Endothelial cell of umbilical vein (primary cell): ENCODE data around the gene EVA1A. TPM values are rescaled to one million over a fixed set of nuclear protein-coding genes. Genes with fewer than 3 reads are reported as not detected.

Source experiments
- BruUV-seq: library from RNA; stranded (reverse); fragments of 400-500 nt; replicated peaks from 2 replicates; lab custom pipeline; 2021; lab: Mats Ljungman, UMichigan
- CTCF ChIA-PET: fragments of 300-600, 350-600 bp; sonication (Branson Sonifier 250); formaldehyde crosslinking; loops from one replicate; lab custom pipeline; 2021; ENCODE audit warnings: antibody characterized with exemption, inconsistent platforms; lab: Charles Lee
- POLR2A ChIA-PET: fragments of 300-600, 350-600 bp; sonication (Branson Sonifier 250); formaldehyde crosslinking; loops from one replicate; lab custom pipeline; 2021; ENCODE audit warnings: antibody characterized with exemption, inconsistent platforms; lab: Charles Lee
- DNase-seq: peaks from one replicate; pipeline ENCODE4 v3.0.0-alpha.2; 2011; ENCODE audit warnings: low read depth, low spot score
- FAIRE-seq: peaks from 2 replicates; lab custom pipeline; 2011; peaks lifted over from hg19 to GRCh38; lab: Jason Lieb, UNC
- H2AFZ ChIP-seq: 2 replicates; pipeline ENCODE4 v1.6.0; 2012; ENCODE audit warnings: low read depth, low read length, control low read depth, inconsistent platforms
- H3K27ac ChIP-seq: 2 replicates; pipeline ENCODE4 v1.5.1; 2011; ENCODE audit warnings: low read depth, mild to moderate bottlenecking, control low read depth, low read length, moderate library complexity; ENCODE audit not compliant: insufficient read depth
- H3K27me3 ChIP-seq, 2 experiments: 2 replicates each; pipeline versions ENCODE4 v1.6.0 to v1.6.1; 2011; ENCODE audit warnings: low read length in 2 of 2, mixed read lengths in 1 of 2; ENCODE audit not compliant: control insufficient read depth in 2 of 2, insufficient read depth in 2 of 2
- H3K36me3 ChIP-seq, 2 experiments: 2 replicates in 1 of 2; 3 replicates in 1 of 2; pipeline ENCODE4 v1.5.1; 2011; ENCODE audit warnings: low read length in 2 of 2, mild to moderate bottlenecking in 1 of 2, moderate library complexity in 1 of 2; ENCODE audit not compliant: control insufficient read depth in 2 of 2, insufficient read depth in 2 of 2; ENCODE audit errors: extremely low read depth in 1 of 2
- H3K4me1 ChIP-seq: 3 replicates; pipeline ENCODE4 v1.5.1; 2011; ENCODE audit warnings: mild to moderate bottlenecking, low read length; ENCODE audit not compliant: control insufficient read depth, insufficient read depth; ENCODE audit errors: extremely low read depth
- H3K4me2 ChIP-seq: 2 replicates; pipeline ENCODE4 v1.6.1; 2011; ENCODE audit warnings: low read length, control low read depth, mixed read lengths; ENCODE audit not compliant: insufficient read depth
- H3K4me3 ChIP-seq, 3 experiments: fragments of 200-600 bp in 1 of 3; sonication (generic), shearing (Covaris generic) in 1 of 3; replicated peaks in 1 of 3; 2 replicates each; pipeline ENCODE4 v1.5.1; 2011 to 2016; ENCODE audit warnings: control low read depth in 3 of 3, low read length in 3 of 3, mild to moderate bottlenecking in 2 of 3, inconsistent platforms in 1 of 3, low read depth in 1 of 3, moderate library complexity in 1 of 3; ENCODE audit not compliant: insufficient read depth in 1 of 3
- H3K79me2 ChIP-seq: 2 replicates; pipeline ENCODE4 v1.6.0; 2012; ENCODE audit warnings: low read length, inconsistent platforms; ENCODE audit not compliant: control insufficient read depth, insufficient read depth
- H3K9ac ChIP-seq: replicated peaks from 2 replicates; pipeline ENCODE3; 2011; ENCODE audit warnings: low read length, control low read depth; ENCODE audit not compliant: insufficient read depth; ENCODE audit errors: extremely low read depth
- H3K9me1 ChIP-seq: replicated peaks from 3 replicates; pipeline ENCODE4 v1.6.0; 2011; ENCODE audit warnings: mild to moderate bottlenecking, low read length; ENCODE audit not compliant: control insufficient read depth, insufficient read depth; ENCODE audit errors: extremely low read depth
- H3K9me3 ChIP-seq: replicated peaks from 2 replicates; pipeline ENCODE4 v1.5.1; 2012; ENCODE audit warnings: low read length, inconsistent platforms; ENCODE audit not compliant: control insufficient read depth, insufficient read depth
- H4K20me1 ChIP-seq: replicated peaks from 2 replicates; pipeline ENCODE3; 2011; ENCODE audit warnings: mild to moderate bottlenecking, low read length; ENCODE audit not compliant: control insufficient read depth, insufficient read depth; ENCODE audit errors: extremely low read depth
- EZH2 ChIP-seq: IDR thresholded peaks from 2 replicates; pipeline ENCODE4 v1.6.1; 2012; ENCODE audit warnings: borderline replicate concordance, low read depth, mild to moderate bottlenecking, moderate library complexity, low read length, inconsistent platforms; ENCODE audit not compliant: severe bottlenecking
- FOS ChIP-seq: IDR thresholded peaks from 2 replicates; pipeline ENCODE4 v1.6.1; 2011; ENCODE audit warnings: mild to moderate bottlenecking, low read length, moderate library complexity, borderline replicate concordance; ENCODE audit not compliant: insufficient read depth
- GATA2 ChIP-seq: IDR thresholded peaks from 2 replicates; pipeline ENCODE4 v1.7.0; 2011; ENCODE audit warnings: low read depth, mild to moderate bottlenecking, moderate library complexity, mixed read lengths, low read length; ENCODE audit not compliant: insufficient read length, insufficient read depth
- JUN ChIP-seq: IDR thresholded peaks from 2 replicates; pipeline ENCODE4 v1.6.1; 2011; ENCODE audit warnings: borderline replicate concordance, low read depth; ENCODE audit not compliant: insufficient read length, insufficient read depth
- MAX ChIP-seq: IDR thresholded peaks from 2 replicates; pipeline ENCODE4 v1.6.1; 2011; ENCODE audit not compliant: insufficient read depth, insufficient read length
- MYC ChIP-seq: IDR thresholded peaks from one replicate; pipeline ENCODE4 v1.6.1; 2011; ENCODE audit warnings: mild to moderate bottlenecking, low read depth, low read length
- POLR2A ChIP-seq: IDR thresholded peaks from 2 replicates; pipeline ENCODE4 v1.6.1; 2012; ENCODE audit warnings: low read depth, mild to moderate bottlenecking, control low read depth, low read length
- POLR2AphosphoS5 ChIP-seq: IDR thresholded peaks from 2 replicates; pipeline ENCODE4 v1.6.1; 2012; ENCODE audit warnings: low read depth, mild to moderate bottlenecking, control low read depth, low read length, moderate library complexity; ENCODE audit not compliant: insufficient read depth
- dilution Hi-C: fragments of 300-500 bp; cut with MboI; formaldehyde crosslinking; loops from one replicate; pipeline ENCODE4 v1.15.0; 2019; ENCODE audit warnings: low sequenced_read_pairs; ENCODE audit not compliant: extremely low pct_ligation_motif_present
- intact Hi-C: fragments of 100-400 bp; cut with micrococcal nuclease; formaldehyde crosslinking; loops from one replicate; pipeline ENCODE4 v1.10.0; 2022
- polyA plus RNA-seq, 4 experiments: library from polyadenylated mRNA; depleted of rRNA in 3 of 4; stranded (reverse) in 3 of 4; unstranded in 1 of 4; fragments of >200 nt; gene quantifications; 2 replicates each; pipeline versions ENCODE4 v1.2.1 to v1.2.3, GENCODE V29; 2011 to 2012; ENCODE audit warnings: missing spikeins in 1 of 4
- total RNA-seq: library from RNA; stranded (reverse); gene quantifications from 2 replicates; pipeline ENCODE4 v1.2.3, GENCODE V29; 2021
- TF ChIP-seq, protein P1 (sequence below), 2 donors: IDR thresholded peaks; 1 replicate in 1 of 2; 2 replicates in 1 of 2; pipeline ENCODE4 v1.5.1; 2011; ENCODE audit warnings: low read length in 2 of 2, mild to moderate bottlenecking in 2 of 2, moderate library complexity in 2 of 2, control low read depth in 1 of 2, inconsistent platforms in 1 of 2, low read depth in 1 of 2; ENCODE audit not compliant: insufficient read depth in 1 of 2; ENCODE audit errors: extremely low read depth in 1 of 2

Gene EVA1A
- total and polyA plus RNA-seq, 2 donors (not counting 3 experiments of a cell fraction or from before 2014, with no cell fraction given) = 52.6 to 66.5 TPM

DNA sequence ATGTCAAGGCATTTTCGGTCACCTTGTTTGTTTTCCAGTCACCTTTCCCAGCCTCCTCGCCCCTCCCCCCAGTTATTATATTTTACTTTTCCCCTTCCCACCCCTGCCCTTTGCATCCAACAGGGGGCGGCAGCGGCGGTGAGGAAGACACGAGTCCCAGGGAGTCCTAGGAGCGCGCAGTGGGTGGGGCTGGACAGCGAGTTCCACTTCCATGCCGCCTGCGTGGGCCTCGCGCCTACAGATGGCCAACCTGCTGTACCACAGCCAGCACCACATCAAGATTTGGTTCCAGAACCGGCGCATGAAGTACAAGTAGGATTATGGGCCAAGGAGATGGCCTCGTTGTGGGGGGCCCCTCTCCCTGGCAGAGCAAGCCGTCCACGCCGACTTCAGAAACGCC, 37.2 kb upstream of the EVA1A start:
- Histone ChIP-seq H3K27me3 (no peaks in the 10 kb centered on the region), H3K4me2 (no peak overlapping the region), H4K20me1 (no peaks in the 10 kb centered on the region), H3K4me3 (no peak overlapping the region), H3K79me2 (no peaks in the 10 kb centered on the region), H3K4me1 (peaks cover 3% of the 10 kb centered on the region), H3K9ac (no peak overlapping the region), H3K9me1 (no peaks in the 10 kb centered on the region), H2AFZ (no peak overlapping the region), H3K27ac (no peak overlapping the region), H3K9me3 (no peaks in the 10 kb centered on the region), H3K36me3 (no peaks in the 10 kb centered on the region)
- POLR2A ChIA-PET = no interaction called here
- no TSS peak for BruUV-seq
- no peak for DNase-seq
- intact Hi-C loops (no loop called here), dilution Hi-C loops (no loop called here)
- CTCF ChIA-PET = interaction anchor here (3.7 kb wide), 1 partner anchor 11 kb away, joined by 16 read pairs; no protein-coding TSS in a partner anchor
- no peak for FAIRE-seq
- TF ChIP-seq POLR2AphosphoS5 = no peak

DNA sequence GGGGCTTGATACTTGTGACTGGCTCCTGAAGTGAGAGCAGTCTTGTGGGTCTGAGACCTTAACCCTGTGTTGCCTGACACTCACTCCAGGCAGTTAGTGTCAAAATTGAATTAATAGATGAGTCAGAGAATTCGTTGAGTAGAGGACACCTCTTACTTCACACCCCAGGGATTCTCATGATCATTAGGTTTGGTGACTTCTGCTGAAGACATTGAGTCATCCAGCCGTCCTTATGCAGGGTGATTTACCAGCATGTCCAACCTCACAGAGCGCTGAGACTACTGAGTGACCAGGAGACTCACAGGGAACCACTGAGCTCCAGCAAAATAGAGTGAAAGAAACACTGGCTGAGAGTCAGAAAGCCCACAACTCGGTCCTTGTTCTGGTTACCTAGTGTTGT, 36.0 kb upstream of the EVA1A start:
- H3K4me3 ChIP-seq = no peak overlapping the region
- CTCF ChIA-PET = interaction anchor here (1.4 to 3.7 kb wide), 4 partner anchors 9 to 131 kb away, joined by 3 to 19 read pairs (median 17); no protein-coding TSS in a partner anchor
- POLR2A ChIA-PET = no interaction called here
- TF ChIP-seq JUN = no peak
- no peak for TF ChIP-seq EZH2
- TF ChIP-seq, protein P1, sequence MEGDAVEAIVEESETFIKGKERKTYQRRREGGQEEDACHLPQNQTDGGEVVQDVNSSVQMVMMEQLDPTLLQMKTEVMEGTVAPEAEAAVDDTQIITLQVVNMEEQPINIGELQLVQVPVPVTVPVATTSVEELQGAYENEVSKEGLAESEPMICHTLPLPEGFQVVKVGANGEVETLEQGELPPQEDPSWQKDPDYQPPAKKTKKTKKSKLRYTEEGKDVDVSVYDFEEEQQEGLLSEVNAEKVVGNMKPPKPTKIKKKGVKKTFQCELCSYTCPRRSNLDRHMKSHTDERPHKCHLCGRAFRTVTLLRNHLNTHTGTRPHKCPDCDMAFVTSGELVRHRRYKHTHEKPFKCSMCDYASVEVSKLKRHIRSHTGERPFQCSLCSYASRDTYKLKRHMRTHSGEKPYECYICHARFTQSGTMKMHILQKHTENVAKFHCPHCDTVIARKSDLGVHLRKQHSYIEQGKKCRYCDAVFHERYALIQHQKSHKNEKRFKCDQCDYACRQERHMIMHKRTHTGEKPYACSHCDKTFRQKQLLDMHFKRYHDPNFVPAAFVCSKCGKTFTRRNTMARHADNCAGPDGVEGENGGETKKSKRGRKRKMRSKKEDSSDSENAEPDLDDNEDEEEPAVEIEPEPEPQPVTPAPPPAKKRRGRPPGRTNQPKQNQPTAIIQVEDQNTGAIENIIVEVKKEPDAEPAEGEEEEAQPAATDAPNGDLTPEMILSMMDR (IDR thresholded peaks at IDR 0.05; ENCODE audit: extremely low read depth in 1 of 2, insufficient read depth in 1 of 2, low read depth in 1 of 2, low read length in 2 of 2) = no peak
- no peak for TF ChIP-seq GATA2
- no peak for TF ChIP-seq POLR2AphosphoS5
- no peak for TF ChIP-seq POLR2A
- no peak for TF ChIP-seq MAX
- no peak for TF ChIP-seq MYC
- no peak for TF ChIP-seq FOS
- H3K27ac ChIP-seq = peak overlapping the region; percentile 63
- intact Hi-C loops = loop anchor here (1.0 kb wide), 2 partner anchors 35 to 93 kb away; no protein-coding TSS in a partner anchor
- dilution Hi-C loops = no loop called here
- H3K27me3 ChIP-seq = no peaks in the 10 kb centered on the region
- H3K36me3 ChIP-seq = no peaks in the 10 kb centered on the region
- H3K9me1 ChIP-seq = no peaks in the 10 kb centered on the region
- DNase-seq (no peak), FAIRE-seq (no peak)
- H3K79me2 ChIP-seq = no peaks in the 10 kb centered on the region
- H3K9me3 ChIP-seq = no peaks in the 10 kb centered on the region
- H3K9ac ChIP-seq = no peak overlapping the region
- H4K20me1 ChIP-seq = no peaks in the 10 kb centered on the region
- no peak overlapping the region for H3K4me2 ChIP-seq
- no peak overlapping the region for H2AFZ ChIP-seq
- BruUV-seq = no TSS peak
- H3K4me1 ChIP-seq = peaks cover 3% of the 10 kb centered on the region
